Lower lobe of right lung (tissue), 2 donors: Measurements from ENCODE around the gene DAPK2. TPM values are rescaled to one million over a fixed set of nuclear protein-coding genes. Genes with fewer than 3 reads are reported as not detected.
A peak's percentile ranks its signal among the peaks of the same experiment; 100 is the strongest.
"Not testable (repeated sequence)": the region's sequence is repeated elsewhere in the genome, so short reads cannot be mapped to it uniquely, and the experiment has no call there.

ENCODE experiments used
- ATAC-seq, 2 donors: fragments of 200-7000 bp; cut with Tn5 transposase; one replicate each; pipeline ENCODE4 v1.9.1; 2020 to 2022; ENCODE audit warnings: mild to moderate bottlenecking in 2 of 2, moderate library complexity in 2 of 2
- DNase-seq: peaks from one replicate; pipeline ENCODE4 v3.0.0-alpha.2; 2020
- H3K27ac ChIP-seq: fragments of 200-600 bp; one replicate; pipeline ENCODE4 v1.8.0; 2022
- H3K27me3 ChIP-seq: fragments of 200-600 bp; one replicate; pipeline ENCODE4 v1.8.0; 2022; ENCODE audit warnings: low read depth
- H3K36me3 ChIP-seq: fragments of 200-600 bp; one replicate; pipeline ENCODE4 v1.8.0; 2022; ENCODE audit warnings: mild to moderate bottlenecking
- H3K4me1 ChIP-seq: fragments of 200-600 bp; one replicate; pipeline ENCODE4 v1.8.0; 2022
- H3K4me3 ChIP-seq: fragments of 200-600 bp; one replicate; pipeline ENCODE4 v1.8.0; 2022; ENCODE audit warnings: mild to moderate bottlenecking
- H3K9me3 ChIP-seq: fragments of 200-600 bp; one replicate; pipeline ENCODE4 v1.8.0; 2022
- CTCF ChIP-seq: fragments of 200-600 bp; IDR thresholded peaks from one replicate; pipeline ENCODE4 v1.8.0; 2022; ENCODE audit warnings: antibody characterized with exemption, mild to moderate bottlenecking
- intact Hi-C: fragments of 100-400 bp; cut with DNase I; formaldehyde crosslinking; loops from one replicate; pipeline ENCODE4 v1.11.0; 2022
- total RNA-seq: library from RNA; stranded (reverse); fragmentation: NEBNext Ultra II Directional; extraction: Animal tissue kit (Norgen Biotek cat#: 25700); gene quantifications from one replicate; pipeline ENCODE4 v1.2.1, GENCODE V29; 2021
- donor health status: DM: no; HTN: yes; CAD: no; lungs with severe emphysema.

The DAPK2 gene
- total RNA-seq, 1 donor from 2014 or later = 56.8 TPM

- Histone ChIP-seq H3K27ac (peak overlapping the region; percentile 93), H3K27me3 (no peaks in the 10 kb centered on the region), H3K36me3 (peaks cover 26% of the 10 kb centered on the region), H3K4me1 (peaks cover 52% of the 10 kb centered on the region), H3K4me3 (peak overlapping the region; percentile 75), H3K9me3 (no peaks in the 10 kb centered on the region)
- no peak for DNase-seq
- intact Hi-C loops = no loop called here
- no peak for TF ChIP-seq CTCF
- ATAC-seq = no peak
These were observed 46.0 kb upstream of the DAPK2 start for GRCh38 chr15:64092075-64092820.

- TF ChIP-seq CTCF = no peak
- Histone ChIP-seq H3K27ac (peak overlapping the region; percentile 69), H3K27me3 (no peaks in the 10 kb centered on the region), H3K4me3 (no peak overlapping the region), H3K36me3 (peaks cover 39% of the 10 kb centered on the region), H3K9me3 (no peaks in the 10 kb centered on the region), H3K4me1 (peaks cover 46% of the 10 kb centered on the region)
- no peak for ATAC-seq
- no peak for DNase-seq
- intact Hi-C loops = no loop called here
These were observed 44.2 kb upstream of the DAPK2 start for GRCh38 chr15:64090527-64090926.

GRCh38 chr15:64089543-64090280, 43.4 kb upstream of the DAPK2 start:
- intact Hi-C loops = no loop called here
- peaks cover 38% of the 10 kb centered on the region for H3K4me1 ChIP-seq
- no peak for TF ChIP-seq CTCF
- peak in 1 of 2 donors; percentile 30 for ATAC-seq
- H3K36me3 ChIP-seq = peaks cover 47% of the 10 kb centered on the region
- H3K27ac ChIP-seq = peak overlapping the region; percentile 69
- H3K9me3 ChIP-seq = no peaks in the 10 kb centered on the region
- H3K4me3 ChIP-seq = no peak overlapping the region
- no peak for DNase-seq
- no peaks in the 10 kb centered on the region for H3K27me3 ChIP-seq

- TF ChIP-seq CTCF = no peak
- H3K36me3 ChIP-seq = peaks cover 69% of the 10 kb centered on the region
- no peaks in the 10 kb centered on the region for H3K27me3 ChIP-seq
- no peaks in the 10 kb centered on the region for H3K9me3 ChIP-seq
- H3K4me1 ChIP-seq = no peaks in the 10 kb centered on the region
- ATAC-seq = no peak
- no peak overlapping the region for H3K27ac ChIP-seq
- DNase-seq = no peak
- H3K4me3 ChIP-seq = no peak overlapping the region
- intact Hi-C loops = no loop called here
These were observed 36.5 kb upstream of the DAPK2 start for GRCh38 chr15:64082757-64083156.

GRCh38 chr15:64073496-64073895, 27.2 kb upstream of the DAPK2 start:
- not testable (repeated sequence) for H3K4me3 ChIP-seq, H3K9me3 ChIP-seq, H3K27me3 ChIP-seq, DNase-seq, ATAC-seq, H3K27ac ChIP-seq
- intact Hi-C loops = loop anchor here (10.0 kb wide), 1 partner anchor 319 kb away; no protein-coding TSS in a partner anchor
- Histone ChIP-seq H3K36me3 (peaks cover 25% of the 10 kb centered on the region), H3K4me1 (peaks cover 44% of the 10 kb centered on the region)

GRCh38 chr15:64072812-64073211, 26.5 kb upstream of the DAPK2 start:
- H3K9me3 ChIP-seq = no peaks in the 10 kb centered on the region
- H3K4me1 ChIP-seq = peaks cover 46% of the 10 kb centered on the region
- intact Hi-C loops = loop anchor here (10.0 kb wide), 1 partner anchor 318 kb away; no protein-coding TSS in a partner anchor
- DNase-seq = no peak
- H3K27ac ChIP-seq = no peak overlapping the region
- TF ChIP-seq CTCF = no peak
- H3K36me3 ChIP-seq = peaks cover 25% of the 10 kb centered on the region
- H3K27me3 ChIP-seq = no peaks in the 10 kb centered on the region
- no peak overlapping the region for H3K4me3 ChIP-seq
- peak in 1 of 2 donors; percentile 54 for ATAC-seq
